GM13977 (cell line): ENCODE data around the gene SLC25A5.

ENCODE experiments used
- DNase-seq: peaks from one replicate; pipeline ENCODE4 v3.0.0; 2012; ENCODE audit warnings: low spot score
- in situ Hi-C: fragments of 300-500 bp; cut with MboI; formaldehyde crosslinking; loops from one replicate; pipeline ENCODE4 v1.12.0; 2022; ENCODE audit warnings: low sequenced_read_pairs, low pct_unique_long_range_greater_than_20kb, mixed read lengths, inconsistent platforms; ENCODE audit not compliant: unreplicated experiment
- TF ChIP-seq, protein P1 (sequence below): IDR thresholded peaks from 2 replicates; pipeline ENCODE4 v1.5.1; 2012; ENCODE audit warnings: mild to moderate bottlenecking, control low read depth; ENCODE audit not compliant: insufficient read depth; ENCODE audit errors: extremely low read depth, missing control alignments

Gene SLC25A5

DNA sequence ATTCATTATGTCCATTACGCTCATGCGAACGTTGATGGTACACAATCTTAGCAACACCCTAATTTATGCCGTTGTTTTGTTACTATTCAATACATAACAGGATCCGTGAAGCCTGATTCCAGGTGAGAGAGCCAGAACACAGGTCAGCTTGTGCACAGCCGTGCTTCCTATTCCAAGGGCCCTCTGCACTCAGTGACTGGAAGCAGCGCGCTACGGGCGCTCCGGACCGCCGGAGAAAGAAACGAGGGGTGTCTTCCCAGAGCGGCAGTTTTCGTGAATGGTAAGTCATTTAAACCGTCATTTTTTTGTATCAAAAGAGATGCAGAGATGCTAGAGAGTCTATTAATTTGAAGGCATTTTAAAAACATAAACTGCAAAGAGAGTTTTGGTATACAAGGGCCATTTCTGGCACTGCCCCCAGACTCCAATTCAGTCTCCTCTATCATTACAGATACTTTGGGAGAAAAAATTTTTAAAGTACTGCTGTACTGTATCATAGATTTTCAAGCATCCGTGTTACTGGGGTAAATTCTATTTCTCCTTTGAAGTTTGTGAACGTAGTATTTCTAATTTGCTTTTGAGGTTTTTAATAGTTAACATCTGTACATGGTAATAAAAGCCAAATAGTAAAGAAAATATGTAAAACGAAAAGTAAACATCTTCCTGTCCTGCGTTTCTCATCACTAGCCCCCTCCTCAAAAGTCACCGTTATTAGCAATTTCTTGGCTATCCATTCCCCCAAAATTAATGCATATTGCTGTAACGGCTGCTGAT lies 6.6 kb downstream of the SLC25A5 start:
- TF ChIP-seq, protein P1, sequence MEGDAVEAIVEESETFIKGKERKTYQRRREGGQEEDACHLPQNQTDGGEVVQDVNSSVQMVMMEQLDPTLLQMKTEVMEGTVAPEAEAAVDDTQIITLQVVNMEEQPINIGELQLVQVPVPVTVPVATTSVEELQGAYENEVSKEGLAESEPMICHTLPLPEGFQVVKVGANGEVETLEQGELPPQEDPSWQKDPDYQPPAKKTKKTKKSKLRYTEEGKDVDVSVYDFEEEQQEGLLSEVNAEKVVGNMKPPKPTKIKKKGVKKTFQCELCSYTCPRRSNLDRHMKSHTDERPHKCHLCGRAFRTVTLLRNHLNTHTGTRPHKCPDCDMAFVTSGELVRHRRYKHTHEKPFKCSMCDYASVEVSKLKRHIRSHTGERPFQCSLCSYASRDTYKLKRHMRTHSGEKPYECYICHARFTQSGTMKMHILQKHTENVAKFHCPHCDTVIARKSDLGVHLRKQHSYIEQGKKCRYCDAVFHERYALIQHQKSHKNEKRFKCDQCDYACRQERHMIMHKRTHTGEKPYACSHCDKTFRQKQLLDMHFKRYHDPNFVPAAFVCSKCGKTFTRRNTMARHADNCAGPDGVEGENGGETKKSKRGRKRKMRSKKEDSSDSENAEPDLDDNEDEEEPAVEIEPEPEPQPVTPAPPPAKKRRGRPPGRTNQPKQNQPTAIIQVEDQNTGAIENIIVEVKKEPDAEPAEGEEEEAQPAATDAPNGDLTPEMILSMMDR, result no peak
- DNase-seq, result no peak
- in situ Hi-C loops, result no loop called here

DNA sequence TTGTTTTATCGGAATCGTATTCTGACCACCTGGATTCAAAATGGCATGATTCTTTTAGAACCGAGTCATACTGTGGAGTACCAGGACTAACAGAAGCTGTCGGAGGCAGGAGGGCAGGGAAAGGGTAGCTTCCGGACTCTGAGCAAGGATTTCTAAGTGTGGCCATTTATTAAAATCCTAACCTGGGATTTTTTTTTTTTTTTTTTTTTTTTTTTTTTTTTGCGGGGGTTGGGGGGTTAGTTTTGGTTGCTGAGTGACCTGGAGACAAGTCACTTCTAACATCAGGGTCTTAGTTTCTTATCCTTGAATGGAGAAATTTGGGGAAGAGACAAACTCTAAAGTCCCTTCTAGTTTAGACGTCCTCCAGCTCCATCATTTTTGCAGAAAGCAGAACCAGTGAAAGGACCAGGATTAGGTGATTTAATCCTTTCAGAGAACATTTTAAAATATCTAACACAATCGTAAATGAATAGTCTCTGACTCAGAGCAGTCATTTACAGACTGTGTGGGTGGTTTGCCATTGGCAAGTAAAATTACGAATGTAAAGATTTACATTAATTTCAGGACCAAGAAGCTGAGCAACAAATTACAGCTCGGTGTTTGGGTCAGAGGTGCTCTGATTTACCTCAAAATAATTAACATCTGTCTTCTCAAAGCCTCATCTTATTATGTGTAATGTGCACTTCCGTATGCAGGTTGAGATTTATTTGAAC lies 7.3 kb downstream of the SLC25A5 start:
- in situ Hi-C loops, result no loop called here
- TF ChIP-seq, protein P1, result no peak
- no peak for DNase-seq

DNA sequence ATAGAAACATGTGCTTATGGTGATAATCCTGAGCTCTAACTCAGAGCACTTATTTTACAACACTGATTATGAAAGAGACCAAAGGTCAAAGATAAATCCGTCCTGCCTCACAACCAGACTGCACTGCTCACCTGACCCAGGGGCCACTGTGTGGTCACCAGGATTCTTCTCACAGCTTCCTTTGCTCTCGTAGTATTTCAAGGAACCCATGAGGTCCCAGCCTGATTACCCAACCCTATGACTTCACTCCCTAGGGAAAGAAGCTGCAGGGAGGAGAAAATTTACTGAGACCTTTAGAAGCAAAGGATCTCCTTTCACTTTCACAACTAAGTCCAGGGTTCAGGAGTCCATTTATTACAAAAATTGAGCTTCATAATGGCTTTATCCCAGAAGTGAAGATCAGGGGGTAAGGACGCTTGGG lies 9.6 kb downstream of the SLC25A5 start:
- no peak for DNase-seq
- in situ Hi-C loops, result no loop called here
- TF ChIP-seq, protein P1, result no peak

DNA sequence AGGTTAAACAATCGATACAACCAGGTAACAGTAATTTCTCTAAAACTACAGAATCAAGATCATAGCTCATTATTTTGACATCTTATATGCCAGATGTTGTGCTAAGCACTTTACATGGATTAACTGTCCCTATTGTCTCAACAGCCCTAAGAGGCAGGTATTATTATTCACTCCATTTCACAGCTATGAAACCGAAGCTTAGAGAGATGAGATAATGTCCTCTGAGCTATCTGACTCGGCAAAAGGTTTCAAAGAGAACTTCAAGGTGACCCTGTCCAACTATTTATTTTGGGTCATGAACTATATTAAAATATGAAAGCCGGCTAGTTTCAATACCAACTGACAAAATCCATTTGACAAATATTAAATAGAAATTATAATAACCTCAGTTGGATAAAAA lies 10.3 kb downstream of the SLC25A5 start:
- DNase-seq, result no peak
- TF ChIP-seq, protein P1, result no peak
- in situ Hi-C loops, result no loop called here

DNA sequence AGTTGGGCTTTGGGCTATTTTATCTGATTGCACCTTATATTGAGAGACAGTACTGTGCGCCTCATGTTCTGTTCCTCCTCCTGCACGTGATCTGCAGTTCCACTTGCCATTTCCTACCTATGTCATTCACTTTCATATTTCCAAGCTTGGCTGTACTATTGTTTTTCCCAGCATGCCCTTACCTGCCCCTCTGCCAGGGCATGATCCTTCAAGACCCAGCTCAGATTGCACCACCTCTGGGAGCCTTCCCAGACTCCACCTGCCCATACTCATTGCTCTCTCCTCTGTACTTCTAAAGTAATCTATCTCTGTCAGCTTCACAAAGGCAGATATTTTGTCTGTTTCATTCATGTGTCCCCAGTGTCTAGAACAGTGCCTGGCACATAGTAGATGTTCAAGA lies 11.6 kb downstream of the SLC25A5 start:
- in situ Hi-C loops, result no loop called here
- DNase-seq, result no peak
- TF ChIP-seq, protein P1, result no peak

DNA sequence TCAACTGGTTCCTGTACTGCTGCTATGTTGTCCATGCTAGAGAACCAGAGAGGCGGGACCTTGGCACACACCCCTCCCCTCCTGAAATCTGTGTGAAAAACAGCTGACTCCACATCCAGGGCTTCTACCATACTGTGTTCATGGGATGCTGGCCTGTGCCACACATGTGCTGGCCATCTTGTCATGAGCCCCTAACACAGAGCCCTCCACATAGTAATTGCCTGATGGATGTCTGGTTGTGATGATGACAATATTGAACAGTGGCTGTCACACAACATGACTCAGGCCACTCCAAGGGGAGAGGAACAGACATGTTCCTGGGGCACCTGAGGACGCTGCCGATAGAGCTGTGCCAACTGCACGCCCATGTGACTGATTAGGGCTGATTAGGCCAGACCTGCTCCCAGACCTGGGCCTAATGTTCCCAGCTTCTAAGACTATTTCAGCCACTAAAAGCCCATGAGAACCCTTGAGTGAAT lies 13.1 kb downstream of the SLC25A5 start:
- TF ChIP-seq, protein P1, result no peak
- in situ Hi-C loops, result no loop called here
- DNase-seq, result no peak
